ENCODE results near the gene ZBTB44.

ZBTB44 gene

DNA sequence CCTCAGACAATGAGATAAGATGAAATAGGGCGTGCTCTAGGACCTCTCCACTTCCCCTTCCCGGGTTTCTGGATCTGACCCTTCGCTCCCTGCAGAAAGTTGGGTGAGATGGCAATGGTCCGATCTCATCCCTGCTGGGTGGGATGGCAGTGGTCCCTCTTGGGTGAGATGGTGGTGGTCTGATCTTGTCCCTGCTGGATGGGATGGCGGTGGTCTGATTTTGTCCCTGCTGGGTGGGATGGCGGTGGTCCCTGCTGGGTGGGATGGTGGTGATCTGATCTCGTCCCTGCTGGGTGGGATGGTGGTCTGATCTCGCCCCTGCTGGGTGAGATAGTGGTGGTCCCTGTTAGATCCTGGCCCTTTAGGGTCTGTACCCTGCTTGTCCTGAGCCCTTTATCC lies 133.8 kb downstream of the ZBTB44 start:
- TF ChIP-seq ISL1 (CRISPR knock-in tag; IDR thresholded peaks at IDR 0.05) (no peak), GLIS3 (CRISPR knock-in tag; IDR thresholded peaks at IDR 0.05) (no peak), TCF4 (CRISPR knock-in tag; IDR thresholded peaks at IDR 0.05; ENCODE audit: borderline replicate concordance) (no peak), TOX (CRISPR knock-in tag; IDR thresholded peaks at IDR 0.05; ENCODE audit: borderline replicate concordance) (no peak), ZC3H10 (CRISPR knock-in tag; IDR thresholded peaks at IDR 0.05) (no peak), ZFP30 (CRISPR knock-in tag; IDR thresholded peaks at IDR 0.05) (no peak), ESRRG (CRISPR knock-in tag; IDR thresholded peaks at IDR 0.05) (no peak), CSDC2 (CRISPR knock-in tag; IDR thresholded peaks at IDR 0.05) (no peak), CSRNP3 (CRISPR knock-in tag; IDR thresholded peaks at IDR 0.05) (no peak), ZFP3 (CRISPR knock-in tag; IDR thresholded peaks at IDR 0.05) (no peak), ZNF70 (CRISPR knock-in tag; IDR thresholded peaks at IDR 0.05) (no peak), OSR1 (CRISPR knock-in tag; IDR thresholded peaks at IDR 0.05) (no peak), ZNF8 (CRISPR knock-in tag; IDR thresholded peaks at IDR 0.05) (no peak), RARB (CRISPR knock-in tag; IDR thresholded peaks at IDR 0.05) (no peak)
- TF ChIP-seq, protein P1, sequence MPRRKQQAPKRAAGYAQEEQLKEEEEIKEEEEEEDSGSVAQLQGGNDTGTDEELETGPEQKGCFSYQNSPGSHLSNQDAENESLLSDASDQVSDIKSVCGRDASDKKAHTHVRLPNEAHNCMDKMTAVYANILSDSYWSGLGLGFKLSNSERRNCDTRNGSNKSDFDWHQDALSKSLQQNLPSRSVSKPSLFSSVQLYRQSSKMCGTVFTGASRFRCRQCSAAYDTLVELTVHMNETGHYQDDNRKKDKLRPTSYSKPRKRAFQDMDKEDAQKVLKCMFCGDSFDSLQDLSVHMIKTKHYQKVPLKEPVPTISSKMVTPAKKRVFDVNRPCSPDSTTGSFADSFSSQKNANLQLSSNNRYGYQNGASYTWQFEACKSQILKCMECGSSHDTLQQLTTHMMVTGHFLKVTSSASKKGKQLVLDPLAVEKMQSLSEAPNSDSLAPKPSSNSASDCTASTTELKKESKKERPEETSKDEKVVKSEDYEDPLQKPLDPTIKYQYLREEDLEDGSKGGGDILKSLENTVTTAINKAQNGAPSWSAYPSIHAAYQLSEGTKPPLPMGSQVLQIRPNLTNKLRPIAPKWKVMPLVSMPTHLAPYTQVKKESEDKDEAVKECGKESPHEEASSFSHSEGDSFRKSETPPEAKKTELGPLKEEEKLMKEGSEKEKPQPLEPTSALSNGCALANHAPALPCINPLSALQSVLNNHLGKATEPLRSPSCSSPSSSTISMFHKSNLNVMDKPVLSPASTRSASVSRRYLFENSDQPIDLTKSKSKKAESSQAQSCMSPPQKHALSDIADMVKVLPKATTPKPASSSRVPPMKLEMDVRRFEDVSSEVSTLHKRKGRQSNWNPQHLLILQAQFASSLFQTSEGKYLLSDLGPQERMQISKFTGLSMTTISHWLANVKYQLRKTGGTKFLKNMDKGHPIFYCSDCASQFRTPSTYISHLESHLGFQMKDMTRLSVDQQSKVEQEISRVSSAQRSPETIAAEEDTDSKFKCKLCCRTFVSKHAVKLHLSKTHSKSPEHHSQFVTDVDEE (CRISPR knock-in tag; IDR thresholded peaks at IDR 0.05): no peak
- TF ChIP-seq, protein P2, sequence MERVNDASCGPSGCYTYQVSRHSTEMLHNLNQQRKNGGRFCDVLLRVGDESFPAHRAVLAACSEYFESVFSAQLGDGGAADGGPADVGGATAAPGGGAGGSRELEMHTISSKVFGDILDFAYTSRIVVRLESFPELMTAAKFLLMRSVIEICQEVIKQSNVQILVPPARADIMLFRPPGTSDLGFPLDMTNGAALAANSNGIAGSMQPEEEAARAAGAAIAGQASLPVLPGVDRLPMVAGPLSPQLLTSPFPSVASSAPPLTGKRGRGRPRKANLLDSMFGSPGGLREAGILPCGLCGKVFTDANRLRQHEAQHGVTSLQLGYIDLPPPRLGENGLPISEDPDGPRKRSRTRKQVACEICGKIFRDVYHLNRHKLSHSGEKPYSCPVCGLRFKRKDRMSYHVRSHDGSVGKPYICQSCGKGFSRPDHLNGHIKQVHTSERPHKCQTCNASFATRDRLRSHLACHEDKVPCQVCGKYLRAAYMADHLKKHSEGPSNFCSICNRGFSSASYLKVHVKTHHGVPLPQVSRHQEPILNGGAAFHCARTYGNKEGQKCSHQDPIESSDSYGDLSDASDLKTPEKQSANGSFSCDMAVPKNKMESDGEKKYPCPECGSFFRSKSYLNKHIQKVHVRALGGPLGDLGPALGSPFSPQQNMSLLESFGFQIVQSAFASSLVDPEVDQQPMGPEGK (CRISPR knock-in tag; IDR thresholded peaks at IDR 0.05; ENCODE audit: borderline replicate concordance): no peak
- ATAC-seq: no peak

DNA sequence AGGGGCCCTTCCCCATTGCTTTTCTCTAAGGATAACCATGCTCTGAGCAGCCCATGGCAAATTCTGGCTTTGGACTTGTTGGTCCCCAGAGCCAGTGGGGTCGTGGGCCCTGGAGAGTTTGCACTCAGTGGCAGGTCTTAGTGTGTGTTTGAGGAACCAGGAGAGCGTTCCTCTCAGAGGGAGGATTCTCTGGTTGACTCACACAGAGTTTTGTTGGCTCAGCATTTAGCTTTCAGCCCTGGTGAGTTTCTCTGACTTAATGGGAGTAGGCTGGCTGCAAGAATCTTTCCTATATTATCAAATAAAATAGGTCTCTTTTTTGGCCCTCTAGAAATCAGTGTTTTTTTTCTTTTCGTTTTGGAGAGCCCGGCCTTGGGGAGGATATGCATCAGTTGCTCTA lies 134.2 kb downstream of the ZBTB44 start:
- TF ChIP-seq CSDC2 (CRISPR knock-in tag; IDR thresholded peaks at IDR 0.05) (no peak), ZNF70 (CRISPR knock-in tag; IDR thresholded peaks at IDR 0.05) (no peak), GLIS3 (CRISPR knock-in tag; IDR thresholded peaks at IDR 0.05) (no peak), CSRNP3 (CRISPR knock-in tag; IDR thresholded peaks at IDR 0.05) (no peak), POU6F1 (CRISPR knock-in tag; IDR thresholded peaks at IDR 0.05; ENCODE audit: borderline replicate concordance, low read depth) (no peak), PPARA (CRISPR knock-in tag; IDR thresholded peaks at IDR 0.05; ENCODE audit: borderline replicate concordance) (no peak), ZNF8 (CRISPR knock-in tag; IDR thresholded peaks at IDR 0.05) (no peak), ISL1 (CRISPR knock-in tag; IDR thresholded peaks at IDR 0.05) (no peak), BACH2 (CRISPR knock-in tag; IDR thresholded peaks at IDR 0.05; ENCODE audit: borderline replicate concordance) (no peak), CREB5 (CRISPR knock-in tag; IDR thresholded peaks at IDR 0.05; ENCODE audit: low read depth) (no peak), ZC3H10 (CRISPR knock-in tag; IDR thresholded peaks at IDR 0.05) (no peak), RARB (CRISPR knock-in tag; IDR thresholded peaks at IDR 0.05) (no peak), SNAI2 (CRISPR knock-in tag; IDR thresholded peaks at IDR 0.05) (no peak), ZFP30 (CRISPR knock-in tag; IDR thresholded peaks at IDR 0.05) (no peak), ESRRG (CRISPR knock-in tag; IDR thresholded peaks at IDR 0.05) (no peak), ZNF565 (CRISPR knock-in tag; conservative IDR thresholded peaks at IDR 0.05; ENCODE audit: low read depth) (no peak)
- TF ChIP-seq, protein P1 (CRISPR knock-in tag; IDR thresholded peaks at IDR 0.05): no peak
- TF ChIP-seq, protein P2 (CRISPR knock-in tag; IDR thresholded peaks at IDR 0.05; ENCODE audit: borderline replicate concordance): no peak
- ATAC-seq: no peak
